GM12865 (cell line): Measurements from ENCODE around the gene ATG4C.
"Not testable (repeated sequence)": the region's sequence is repeated elsewhere in the genome, so short reads cannot be mapped to it uniquely, and the experiment has no call there.

ENCODE experiments used
- DNase-seq: peaks from one replicate; pipeline ENCODE4 v3.0.0; 2010; ENCODE audit warnings: low read depth
- H3K4me3 ChIP-seq: 2 replicates; pipeline ENCODE4 v1.5.1; 2011; ENCODE audit warnings: mild to moderate bottlenecking, low read depth, low read length, control low read depth
- CTCF ChIP-seq: IDR thresholded peaks from 2 replicates; pipeline ENCODE4 v1.5.1; 2011; ENCODE audit warnings: low read length, control low read depth, low read depth, inconsistent platforms; ENCODE audit not compliant: insufficient read depth; ENCODE audit errors: missing control alignments

ATG4C gene

GRCh38 chr1:62753031-62753965, 30.6 kb upstream of the ATG4C start:
- no peak for DNase-seq
- no peak overlapping the region for H3K4me3 ChIP-seq
- no peak for TF ChIP-seq CTCF

GRCh38 chr1:62754938-62755337, 29.0 kb upstream of the ATG4C start:
- not testable (repeated sequence) for H3K4me3 ChIP-seq, DNase-seq

GRCh38 chr1:62756255-62756884, 27.6 kb upstream of the ATG4C start:
- DNase-seq, H3K4me3 ChIP-seq: not testable (repeated sequence)

GRCh38 chr1:62759232-62759875, 24.6 kb upstream of the ATG4C start:
- not testable (repeated sequence) for H3K4me3 ChIP-seq, DNase-seq

GRCh38 chr1:62760021-62760782, 23.7 kb upstream of the ATG4C start:
- not testable (repeated sequence) for DNase-seq, H3K4me3 ChIP-seq

GRCh38 chr1:62761223-62761870, 22.6 kb upstream of the ATG4C start:
- not testable (repeated sequence) for DNase-seq, H3K4me3 ChIP-seq

GRCh38 chr1:62762027-62762426, 21.9 kb upstream of the ATG4C start:
- DNase-seq, H3K4me3 ChIP-seq: not testable (repeated sequence)

GRCh38 chr1:62765981-62766380, 18.0 kb upstream of the ATG4C start:
- no peak overlapping the region for H3K4me3 ChIP-seq
- no peak for DNase-seq

GRCh38 chr1:62768551-62768950, 15.4 kb upstream of the ATG4C start:
- DNase-seq, H3K4me3 ChIP-seq: not testable (repeated sequence)

More at GRCh38 chr1:62765981-62766380, 18.0 kb upstream of the ATG4C start:
- TF ChIP-seq CTCF: no peak

- DNase-seq: no peak
- TF ChIP-seq CTCF: no peak
- H3K4me3 ChIP-seq: no peak overlapping the region
These were observed 11.2 kb upstream of the ATG4C start for GRCh38 chr1:62772607-62773295.
